Neural cell (in vitro differentiated cells): Measurements from ENCODE around the gene CEL. TPM values are rescaled to one million over a fixed set of nuclear protein-coding genes. Genes with fewer than 3 reads are reported as not detected.

Source experiments
- H2AFZ ChIP-seq: fragments of 200-600, 300-800 bp; sonication (generic), shearing (Covaris generic); 2 replicates; pipeline ENCODE4 v1.6.0; 2014; ENCODE audit warnings: low read depth, mild to moderate bottlenecking, antibody characterized with exemption, low read length, moderate library complexity
- H3F3A ChIP-seq: fragments of 200-600 bp; shearing (Covaris generic); 2 replicates; pipeline ENCODE4 v1.6.1; 2016; ENCODE audit warnings: mild to moderate bottlenecking, moderate library complexity, mixed read lengths, antibody characterized with exemption, low read length; ENCODE audit not compliant: insufficient read depth, poor library complexity, severe bottlenecking
- H3K27ac ChIP-seq: fragments of 200-600, 300-800 bp; sonication (generic), shearing (Covaris generic); 2 replicates; pipeline ENCODE4 v1.5.1; 2014; ENCODE audit warnings: mild to moderate bottlenecking, low read length, moderate library complexity
- H3K27me3 ChIP-seq: fragments of 300-800, 200-600 bp; sonication (generic), shearing (Covaris generic); 2 replicates; pipeline ENCODE4 v1.6.0; 2014; ENCODE audit warnings: mild to moderate bottlenecking, low read depth, low read length, moderate library complexity; ENCODE audit not compliant: insufficient read depth
- H3K36me3 ChIP-seq: fragments of 300-800, 200-600 bp; sonication (generic), shearing (Covaris generic); 2 replicates; pipeline ENCODE4 v1.5.1; 2014; ENCODE audit warnings: mild to moderate bottlenecking, antibody characterized with exemption, low read length, moderate library complexity; ENCODE audit not compliant: insufficient read depth
- H3K4me2 ChIP-seq: fragments of 300-800, 200-600 bp; sonication (generic), shearing (Covaris generic); 2 replicates; pipeline ENCODE4 v1.6.0; 2014; ENCODE audit warnings: mild to moderate bottlenecking, low read length
- H3K4me3 ChIP-seq: fragments of 300-800, 200-600 bp; sonication (generic), shearing (Covaris generic); 2 replicates; pipeline ENCODE4 v1.5.1; 2014; ENCODE audit warnings: mild to moderate bottlenecking, low read length, moderate library complexity
- H3K79me2 ChIP-seq: fragments of 200-600 bp; shearing (Covaris generic); replicated peaks from 2 replicates; pipeline ENCODE4 v1.6.0; 2014; ENCODE audit warnings: mild to moderate bottlenecking, low read length, moderate library complexity; ENCODE audit not compliant: insufficient read depth
- H3K9ac ChIP-seq: fragments of 300-800, 200-600 bp; sonication (generic), shearing (Covaris generic); 2 replicates; pipeline ENCODE4 v1.6.1; 2016; ENCODE audit warnings: mild to moderate bottlenecking, low read length, mixed read lengths
- H3K9me2 ChIP-seq: fragments of 200-600 bp; shearing (Covaris generic); 2 replicates; pipeline ENCODE4 v1.6.1; 2016; ENCODE audit warnings: mild to moderate bottlenecking, low read length, mixed read lengths; ENCODE audit not compliant: insufficient read depth
- H3K9me3 ChIP-seq: fragments of 200-600, 300-800 bp; sonication (generic), shearing (Covaris generic); 2 replicates; pipeline ENCODE4 v1.6.1; 2016; ENCODE audit warnings: mild to moderate bottlenecking, mixed run types, low read length, moderate library complexity, mixed read lengths
- H4K20me1 ChIP-seq: fragments of 200-600 bp; shearing (Covaris generic); 2 replicates; pipeline ENCODE4 v1.6.1; 2016; ENCODE audit warnings: mild to moderate bottlenecking, mixed run types; ENCODE audit not compliant: insufficient read depth
- CTCF ChIP-seq: fragments of 450-650 bp; IDR thresholded peaks from 2 replicates; pipeline ENCODE4 v1.5.1; 2014; ENCODE audit warnings: antibody characterized with exemption, mild to moderate bottlenecking, moderate library complexity; ENCODE audit not compliant: poor library complexity, severe bottlenecking
- EP300 ChIP-seq: fragments of 450-650 bp; conservative IDR thresholded peaks from 2 replicates; pipeline ENCODE4 v1.6.1; 2014; ENCODE audit warnings: antibody characterized with exemption, mild to moderate bottlenecking, moderate library complexity; ENCODE audit not compliant: poor library complexity, severe bottlenecking
- EZH2 ChIP-seq: fragments of 200-600, 300-800 bp; shearing (Covaris generic), sonication (generic); IDR thresholded peaks from 2 replicates; pipeline ENCODE4 v1.6.1; 2014; ENCODE audit warnings: antibody characterized with exemption, low read length, borderline replicate concordance, mild to moderate bottlenecking; ENCODE audit not compliant: insufficient read depth, poor library complexity, severe bottlenecking
- MXI1 ChIP-seq: fragments of 450-650 bp; conservative IDR thresholded peaks from 2 replicates; pipeline ENCODE4 v1.6.1; 2014; ENCODE audit warnings: antibody characterized with exemption, mild to moderate bottlenecking; ENCODE audit not compliant: poor library complexity, severe bottlenecking
- POLR2AphosphoS5 ChIP-seq: IDR thresholded peaks from 2 replicates; pipeline ENCODE4 v1.6.1; 2012
- RAD21 ChIP-seq: fragments of 450-650 bp; conservative IDR thresholded peaks from 2 replicates; pipeline ENCODE4 v1.6.1; 2014; ENCODE audit warnings: antibody characterized with exemption, mild to moderate bottlenecking, moderate library complexity
- REST ChIP-seq: IDR thresholded peaks from 2 replicates; pipeline ENCODE4 v1.6.1; 2012; ENCODE audit warnings: borderline replicate concordance
- SMC3 ChIP-seq: fragments of 450-650 bp; conservative IDR thresholded peaks from 2 replicates; pipeline ENCODE4 v1.6.1; 2014; ENCODE audit warnings: antibody characterized with exemption, mild to moderate bottlenecking, moderate library complexity; ENCODE audit not compliant: poor library complexity
- TAF1 ChIP-seq: IDR thresholded peaks from 2 replicates; pipeline ENCODE4 v1.6.1; 2012; ENCODE audit warnings: low read depth
- polyA plus RNA-seq: library from polyadenylated mRNA; depleted of rRNA; stranded (reverse); fragments of >200 nt; gene quantifications from 2 replicates; pipeline ENCODE4 v1.2.3, GENCODE V29; 2014

The CEL gene
- polyA plus RNA-seq, 1 donor from 2014 or later = 0.95 TPM

- Histone ChIP-seq H3K27me3 (no peaks in the 10 kb centered on the region), H3K9me2 (no peaks in the 10 kb centered on the region), H3K27ac (peak within 1 kb of the TSS; percentile 86), H2AFZ (peak within 1 kb of the TSS; percentile 93), H3K9me3 (no peaks in the 10 kb centered on the region), H3K4me2 (peak within 1 kb of the TSS; percentile 76), H3F3A (no peaks in the 10 kb centered on the region), H4K20me1 (no peaks in the 10 kb centered on the region), H3K4me3 (peak within 1 kb of the TSS; percentile 86), H3K9ac (peak within 1 kb of the TSS; percentile 91), H3K36me3 (no peaks in the 10 kb centered on the region), H3K79me2 (peaks cover 45% of the 10 kb centered on the region)
- no peak for TF ChIP-seq RAD21
- peak; percentile 50 for TF ChIP-seq EP300
- TF ChIP-seq REST = peak; percentile 96
- TF ChIP-seq MXI1 = peak; percentile 85
- peak; percentile 93 for TF ChIP-seq POLR2AphosphoS5
- no peak for TF ChIP-seq EZH2
- peak; percentile 99 for TF ChIP-seq TAF1
- no peak for TF ChIP-seq SMC3
- TF ChIP-seq CTCF = no peak
Measured at GRCh38 chr9:133030317-133031129, 31.3 kb upstream of the CEL start, which contains the start of gene GTF3C5. TSS of gene GTF3C5 (plus strand) at chr9:133030997. CDS start at chr9:133031012, 15 bp downstream.

- Histone ChIP-seq H3F3A (no peaks in the 10 kb centered on the region), H3K27me3 (no peaks in the 10 kb centered on the region), H3K27ac (peak overlapping the region; percentile 86), H2AFZ (peak overlapping the region; percentile 84), H3K9me3 (no peaks in the 10 kb centered on the region), H3K79me2 (peaks cover 47% of the 10 kb centered on the region), H3K9ac (peak overlapping the region; percentile 91), H3K4me2 (peak overlapping the region; percentile 76), H4K20me1 (no peaks in the 10 kb centered on the region), H3K36me3 (no peaks in the 10 kb centered on the region), H3K4me3 (peak overlapping the region; percentile 86), H3K9me2 (no peaks in the 10 kb centered on the region)
- peak; percentile 3 for TF ChIP-seq MXI1
- peak; percentile 6 for TF ChIP-seq EP300
- TF ChIP-seq REST = no peak
- TF ChIP-seq POLR2AphosphoS5 = no peak
- TF ChIP-seq TAF1 = peak; percentile 35
Measured at GRCh38 chr9:133031130-133031422, 30.7 kb upstream of the CEL start.
